Neural cell (in vitro differentiated cells): ENCODE results near the gene PAMR1. TPM values are rescaled to one million over a fixed set of nuclear protein-coding genes. Genes with fewer than 3 reads are reported as not detected.

Experiments used
- H2AFZ ChIP-seq: fragments of 200-600, 300-800 bp; sonication (generic), shearing (Covaris generic); 2 replicates; pipeline ENCODE4 v1.6.0; 2014; ENCODE audit warnings: low read depth, mild to moderate bottlenecking, antibody characterized with exemption, low read length, moderate library complexity
- H3F3A ChIP-seq: fragments of 200-600 bp; shearing (Covaris generic); 2 replicates; pipeline ENCODE4 v1.6.1; 2016; ENCODE audit warnings: mild to moderate bottlenecking, moderate library complexity, mixed read lengths, antibody characterized with exemption, low read length; ENCODE audit not compliant: insufficient read depth, poor library complexity, severe bottlenecking
- H3K27ac ChIP-seq: fragments of 200-600, 300-800 bp; sonication (generic), shearing (Covaris generic); 2 replicates; pipeline ENCODE4 v1.5.1; 2014; ENCODE audit warnings: mild to moderate bottlenecking, low read length, moderate library complexity
- H3K27me3 ChIP-seq: fragments of 300-800, 200-600 bp; sonication (generic), shearing (Covaris generic); 2 replicates; pipeline ENCODE4 v1.6.0; 2014; ENCODE audit warnings: mild to moderate bottlenecking, low read depth, low read length, moderate library complexity; ENCODE audit not compliant: insufficient read depth
- H3K36me3 ChIP-seq: fragments of 300-800, 200-600 bp; sonication (generic), shearing (Covaris generic); 2 replicates; pipeline ENCODE4 v1.5.1; 2014; ENCODE audit warnings: mild to moderate bottlenecking, antibody characterized with exemption, low read length, moderate library complexity; ENCODE audit not compliant: insufficient read depth
- H3K4me2 ChIP-seq: fragments of 300-800, 200-600 bp; sonication (generic), shearing (Covaris generic); 2 replicates; pipeline ENCODE4 v1.6.0; 2014; ENCODE audit warnings: mild to moderate bottlenecking, low read length
- H3K4me3 ChIP-seq: fragments of 300-800, 200-600 bp; sonication (generic), shearing (Covaris generic); 2 replicates; pipeline ENCODE4 v1.5.1; 2014; ENCODE audit warnings: mild to moderate bottlenecking, low read length, moderate library complexity
- H3K79me2 ChIP-seq: fragments of 200-600 bp; shearing (Covaris generic); replicated peaks from 2 replicates; pipeline ENCODE4 v1.6.0; 2014; ENCODE audit warnings: mild to moderate bottlenecking, low read length, moderate library complexity; ENCODE audit not compliant: insufficient read depth
- H3K9ac ChIP-seq: fragments of 300-800, 200-600 bp; sonication (generic), shearing (Covaris generic); 2 replicates; pipeline ENCODE4 v1.6.1; 2016; ENCODE audit warnings: mild to moderate bottlenecking, low read length, mixed read lengths
- H3K9me2 ChIP-seq: fragments of 200-600 bp; shearing (Covaris generic); 2 replicates; pipeline ENCODE4 v1.6.1; 2016; ENCODE audit warnings: mild to moderate bottlenecking, low read length, mixed read lengths; ENCODE audit not compliant: insufficient read depth
- H3K9me3 ChIP-seq: fragments of 200-600, 300-800 bp; sonication (generic), shearing (Covaris generic); 2 replicates; pipeline ENCODE4 v1.6.1; 2016; ENCODE audit warnings: mild to moderate bottlenecking, mixed run types, low read length, moderate library complexity, mixed read lengths
- H4K20me1 ChIP-seq: fragments of 200-600 bp; shearing (Covaris generic); 2 replicates; pipeline ENCODE4 v1.6.1; 2016; ENCODE audit warnings: mild to moderate bottlenecking, mixed run types; ENCODE audit not compliant: insufficient read depth
- CTCF ChIP-seq: fragments of 450-650 bp; IDR thresholded peaks from 2 replicates; pipeline ENCODE4 v1.5.1; 2014; ENCODE audit warnings: antibody characterized with exemption, mild to moderate bottlenecking, moderate library complexity; ENCODE audit not compliant: poor library complexity, severe bottlenecking
- EP300 ChIP-seq: fragments of 450-650 bp; conservative IDR thresholded peaks from 2 replicates; pipeline ENCODE4 v1.6.1; 2014; ENCODE audit warnings: antibody characterized with exemption, mild to moderate bottlenecking, moderate library complexity; ENCODE audit not compliant: poor library complexity, severe bottlenecking
- EZH2 ChIP-seq: fragments of 200-600, 300-800 bp; shearing (Covaris generic), sonication (generic); IDR thresholded peaks from 2 replicates; pipeline ENCODE4 v1.6.1; 2014; ENCODE audit warnings: antibody characterized with exemption, low read length, borderline replicate concordance, mild to moderate bottlenecking; ENCODE audit not compliant: insufficient read depth, poor library complexity, severe bottlenecking
- MXI1 ChIP-seq: fragments of 450-650 bp; conservative IDR thresholded peaks from 2 replicates; pipeline ENCODE4 v1.6.1; 2014; ENCODE audit warnings: antibody characterized with exemption, mild to moderate bottlenecking; ENCODE audit not compliant: poor library complexity, severe bottlenecking
- POLR2AphosphoS5 ChIP-seq: IDR thresholded peaks from 2 replicates; pipeline ENCODE4 v1.6.1; 2012
- RAD21 ChIP-seq: fragments of 450-650 bp; conservative IDR thresholded peaks from 2 replicates; pipeline ENCODE4 v1.6.1; 2014; ENCODE audit warnings: antibody characterized with exemption, mild to moderate bottlenecking, moderate library complexity
- REST ChIP-seq: IDR thresholded peaks from 2 replicates; pipeline ENCODE4 v1.6.1; 2012; ENCODE audit warnings: borderline replicate concordance
- SMC3 ChIP-seq: fragments of 450-650 bp; conservative IDR thresholded peaks from 2 replicates; pipeline ENCODE4 v1.6.1; 2014; ENCODE audit warnings: antibody characterized with exemption, mild to moderate bottlenecking, moderate library complexity; ENCODE audit not compliant: poor library complexity
- TAF1 ChIP-seq: IDR thresholded peaks from 2 replicates; pipeline ENCODE4 v1.6.1; 2012; ENCODE audit warnings: low read depth
- polyA plus RNA-seq: library from polyadenylated mRNA; depleted of rRNA; stranded (reverse); fragments of >200 nt; gene quantifications from 2 replicates; pipeline ENCODE4 v1.2.3, GENCODE V29; 2014

Gene PAMR1
- polyA plus RNA-seq, 1 donor from 2014 or later: 0.48 TPM

GRCh38 chr11:35567737-35568465, 42.5 kb upstream of the PAMR1 start:
- no peak overlapping the region for H3K4me2 ChIP-seq
- no peaks in the 10 kb centered on the region for H3K36me3 ChIP-seq
- H3K9me2 ChIP-seq: no peaks in the 10 kb centered on the region
- no peaks in the 10 kb centered on the region for H4K20me1 ChIP-seq
- H3K27me3 ChIP-seq: no peaks in the 10 kb centered on the region
- H3F3A ChIP-seq: no peaks in the 10 kb centered on the region
- no peak overlapping the region for H3K4me3 ChIP-seq
- H3K27ac ChIP-seq: no peak overlapping the region
- no peak overlapping the region for H2AFZ ChIP-seq
- no peak overlapping the region for H3K9ac ChIP-seq
- TF ChIP-seq RAD21: no peak
- TF ChIP-seq POLR2AphosphoS5: no peak
- no peak for TF ChIP-seq CTCF
- TF ChIP-seq TAF1: no peak
- TF ChIP-seq EZH2: no peak
- TF ChIP-seq EP300: no peak
- no peak for TF ChIP-seq SMC3
- no peak for TF ChIP-seq MXI1
- TF ChIP-seq REST: no peak
- no peaks in the 10 kb centered on the region for H3K9me3 ChIP-seq
- H3K79me2 ChIP-seq: no peaks in the 10 kb centered on the region

- Histone ChIP-seq H3K9me2 (no peaks in the 10 kb centered on the region), H3K4me3 (no peak overlapping the region), H4K20me1 (no peaks in the 10 kb centered on the region), H3K27ac (no peak overlapping the region), H3K9ac (no peak overlapping the region), H2AFZ (no peak overlapping the region), H3K9me3 (no peaks in the 10 kb centered on the region), H3K27me3 (no peaks in the 10 kb centered on the region), H3K4me2 (no peak overlapping the region), H3F3A (no peaks in the 10 kb centered on the region), H3K79me2 (no peaks in the 10 kb centered on the region), H3K36me3 (no peaks in the 10 kb centered on the region)
- TF ChIP-seq POLR2AphosphoS5 (no peak), CTCF (no peak), EZH2 (no peak), RAD21 (no peak), REST (no peak), SMC3 (no peak)
These were observed 41.5 kb upstream of the PAMR1 start for GRCh38 chr11:35566885-35567284.
